NB4 (cell line): ENCODE measurements around the gene KRTAP2-1.

ENCODE experiments used
- DNase-seq: peaks from one replicate; pipeline ENCODE4 v3.0.0; 2010; ENCODE audit warnings: low read depth
- H3K4me3 ChIP-seq: one replicate; pipeline ENCODE4 v1.5.1; 2011; ENCODE audit warnings: mild to moderate bottlenecking, low read depth, low read length, moderate library complexity
- CTCF ChIP-seq: IDR thresholded peaks from one replicate; pipeline ENCODE4 v1.5.1; 2012; ENCODE audit warnings: low read depth, low read length
- MYC ChIP-seq: IDR thresholded peaks from 2 replicates; pipeline ENCODE4 v1.6.1; 2011; ENCODE audit warnings: low read depth, low read length
- POLR2A ChIP-seq: IDR thresholded peaks from 2 replicates; pipeline ENCODE4 v1.6.1; 2011; ENCODE audit warnings: mild to moderate bottlenecking; ENCODE audit not compliant: insufficient read length; ENCODE audit errors: extremely low read depth
- TF ChIP-seq, protein P1 (sequence below): IDR thresholded peaks from 2 replicates; pipeline ENCODE4 v1.6.1; 2011; ENCODE audit warnings: low read depth, low read length

KRTAP2-1 gene

DNA sequence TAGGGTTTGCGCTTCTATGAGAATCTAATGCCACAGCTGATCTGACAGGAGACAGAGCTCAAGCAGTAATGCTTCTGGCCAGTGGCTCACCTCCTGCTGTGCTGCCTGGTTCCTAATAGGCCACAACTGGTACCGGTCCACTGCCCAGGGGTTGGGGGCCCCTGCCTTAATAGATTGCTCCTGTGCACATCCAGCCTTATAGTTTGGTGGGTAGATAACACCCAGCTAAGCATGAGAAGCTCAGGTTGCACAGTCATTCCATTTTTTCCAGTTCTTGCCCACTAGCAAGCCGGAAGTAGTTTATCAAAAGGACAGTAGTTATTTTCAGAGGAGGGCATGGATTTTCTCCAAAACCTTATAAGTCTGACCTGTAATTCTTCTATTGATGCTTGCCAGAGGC, 27.7 kb downstream of the KRTAP2-1 start:
- no peak for TF ChIP-seq CTCF
- TF ChIP-seq MYC = no peak
- TF ChIP-seq, protein P1, sequence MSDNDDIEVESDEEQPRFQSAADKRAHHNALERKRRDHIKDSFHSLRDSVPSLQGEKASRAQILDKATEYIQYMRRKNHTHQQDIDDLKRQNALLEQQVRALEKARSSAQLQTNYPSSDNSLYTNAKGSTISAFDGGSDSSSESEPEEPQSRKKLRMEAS = no peak
- no peak for TF ChIP-seq POLR2A
- no peak overlapping the region for H3K4me3 ChIP-seq
- no peak for DNase-seq

GRCh38 chr17:41018541-41018940, 28.6 kb downstream of the KRTAP2-1 start:
- DNase-seq = no peak
- TF ChIP-seq, protein P1 = no peak
- TF ChIP-seq CTCF (no peak), POLR2A (no peak), MYC (no peak)
- H3K4me3 ChIP-seq = no peak overlapping the region

GRCh38 chr17:41016578-41017215, 30.4 kb downstream of the KRTAP2-1 start:
- TF ChIP-seq CTCF (no peak), MYC (no peak), POLR2A (no peak)
- TF ChIP-seq, protein P1 = no peak
- DNase-seq = no peak

GRCh38 chr17:41015454-41015853, 31.7 kb downstream of the KRTAP2-1 start:
- TF ChIP-seq CTCF (no peak), MYC (no peak), POLR2A (no peak)
- TF ChIP-seq, protein P1 = no peak
- DNase-seq = no peak

More at GRCh38 chr17:41016578-41017215, 30.4 kb downstream of the KRTAP2-1 start:
- H3K4me3 ChIP-seq = no peak overlapping the region

DNA sequence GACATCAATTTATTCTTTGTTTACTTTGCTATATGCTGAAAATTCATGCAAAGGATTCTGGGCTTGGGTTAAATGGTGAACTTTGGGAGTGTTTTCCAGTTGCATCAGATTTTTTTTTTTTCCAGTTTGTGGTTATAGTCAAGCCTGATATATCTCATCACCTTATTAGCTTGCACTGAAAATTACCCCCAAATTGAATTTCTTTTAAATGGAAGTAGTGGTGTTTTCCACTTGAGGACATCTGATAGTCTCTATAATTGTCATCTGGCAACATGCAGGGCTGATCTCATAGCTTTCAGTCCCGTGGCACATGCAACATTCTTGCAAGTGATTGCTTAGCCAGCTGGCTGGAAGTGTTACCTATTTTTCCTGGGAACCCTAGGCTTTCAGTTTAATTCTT, 33.5 kb downstream of the KRTAP2-1 start:
- no peak overlapping the region for H3K4me3 ChIP-seq
- no peak for DNase-seq
- TF ChIP-seq, protein P1 = no peak
- no peak for TF ChIP-seq POLR2A
- TF ChIP-seq CTCF = no peak
- no peak for TF ChIP-seq MYC

More at GRCh38 chr17:41015454-41015853, 31.7 kb downstream of the KRTAP2-1 start:
- H3K4me3 ChIP-seq = no peak overlapping the region
